DMS153 (cell line): ENCODE measurements around the gene MCF2L.
A peak's percentile ranks its signal among the peaks of the same experiment; 100 is the strongest.

Source experiments
- DNase-seq: peaks from one replicate; lab custom pipeline; 2025; lab: John Stamatoyannopoulos, UW

The MCF2L gene

DNA sequence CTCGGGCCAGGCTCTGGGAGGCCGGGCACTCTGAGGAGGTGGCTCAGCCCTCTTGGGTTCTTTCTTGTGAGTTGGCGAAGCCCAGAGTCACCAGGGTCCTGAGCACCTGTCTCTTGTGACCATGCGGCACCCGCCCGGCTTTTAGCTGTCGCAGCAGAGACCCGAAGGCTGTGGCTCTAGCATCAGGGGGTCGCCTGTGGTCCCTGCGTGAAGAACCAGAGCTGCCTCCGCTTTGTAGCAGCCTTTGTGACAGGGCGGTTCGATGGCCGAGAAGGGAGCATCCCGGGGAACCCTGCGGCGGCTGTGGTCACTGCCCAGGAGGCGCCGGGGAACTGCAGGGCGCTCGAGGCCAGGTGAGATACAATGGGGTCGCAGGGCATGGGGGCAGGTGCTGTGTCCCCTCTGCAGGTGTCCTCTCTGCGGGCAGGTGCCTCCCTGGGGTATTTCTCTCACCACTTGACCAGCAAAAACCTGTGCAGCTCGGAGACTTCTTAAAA, 10.4 kb downstream of the MCF2L start:
- no peak for DNase-seq

DNA sequence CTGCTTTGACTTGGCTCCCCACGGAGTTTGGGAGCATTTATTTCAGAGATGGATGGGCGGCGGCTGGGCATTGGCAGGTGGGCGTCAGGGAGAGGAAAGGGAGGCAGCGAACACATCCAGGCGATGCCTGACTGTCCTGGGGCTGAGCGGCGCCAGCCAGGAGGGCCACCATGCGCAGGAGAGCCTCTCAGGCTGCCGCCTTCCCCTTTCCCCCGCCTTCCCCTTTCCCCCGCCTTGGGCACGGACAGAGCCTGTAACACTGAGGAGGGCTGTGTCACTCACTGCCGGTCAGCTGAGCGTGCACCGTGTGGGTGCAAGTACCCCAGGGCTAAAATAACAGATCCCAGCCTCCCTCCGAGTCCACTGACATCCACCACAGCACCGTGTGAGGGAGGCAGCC, 11.4 kb downstream of the MCF2L start:
- no peak for DNase-seq

DNA sequence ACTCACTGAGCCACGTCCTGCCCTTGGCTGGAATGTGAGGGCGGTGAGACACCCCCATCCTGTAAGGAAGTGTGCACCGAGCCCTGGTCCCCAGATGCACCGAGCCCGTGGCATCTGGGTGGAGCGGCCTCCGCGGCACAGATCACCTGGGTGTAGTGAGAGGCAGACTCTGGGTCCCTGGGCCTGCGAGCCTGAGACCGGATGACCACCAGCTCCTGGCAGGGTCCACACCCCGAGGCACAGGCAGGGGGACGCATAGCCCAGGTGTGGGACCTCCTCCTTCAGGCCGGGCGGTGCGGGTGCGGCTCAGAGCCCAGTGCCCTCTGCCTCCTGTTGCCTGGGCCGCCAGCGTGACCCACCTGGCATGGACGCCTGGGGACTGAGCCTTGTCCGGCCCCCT, 12.4 kb downstream of the MCF2L start:
- no peak for DNase-seq

DNA sequence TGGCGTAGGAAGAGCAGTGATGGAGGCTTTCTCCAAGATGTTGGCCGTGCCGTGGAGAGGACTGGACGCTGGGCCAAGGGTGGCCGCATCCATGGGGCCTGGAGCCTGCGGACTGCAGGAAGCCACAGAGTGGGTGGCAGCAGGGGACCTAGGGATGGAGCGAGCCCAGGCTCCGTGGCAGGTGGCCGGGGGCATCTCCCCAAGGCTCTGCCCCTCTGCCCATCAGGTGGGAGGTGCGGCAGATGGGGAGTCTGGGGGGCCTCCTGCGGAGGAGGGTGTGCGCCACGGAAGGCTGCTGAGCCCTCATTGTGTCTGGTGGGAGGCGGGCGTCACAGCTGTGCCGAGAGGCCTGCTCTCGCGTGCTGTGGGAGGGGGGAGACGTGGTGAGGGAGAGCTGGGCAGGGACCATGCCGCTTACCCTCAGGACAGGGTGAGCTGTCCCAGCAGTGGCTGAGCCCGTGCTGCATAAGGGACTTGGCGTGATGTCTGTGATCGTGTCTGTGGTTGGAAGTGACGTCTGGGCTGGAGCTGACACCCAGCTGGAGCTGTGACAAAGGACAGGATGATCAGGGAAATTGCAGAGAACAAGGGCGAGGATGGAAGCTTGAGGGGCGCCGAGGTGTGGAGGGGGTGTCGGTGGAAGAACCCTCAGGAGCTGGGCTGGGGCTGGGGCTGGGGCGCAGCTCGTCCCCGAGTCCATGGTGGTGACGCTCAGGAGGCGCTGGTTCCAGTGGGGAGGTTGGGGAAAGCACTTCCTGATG, 13.4 kb downstream of the MCF2L start:
- no peak for DNase-seq

DNA sequence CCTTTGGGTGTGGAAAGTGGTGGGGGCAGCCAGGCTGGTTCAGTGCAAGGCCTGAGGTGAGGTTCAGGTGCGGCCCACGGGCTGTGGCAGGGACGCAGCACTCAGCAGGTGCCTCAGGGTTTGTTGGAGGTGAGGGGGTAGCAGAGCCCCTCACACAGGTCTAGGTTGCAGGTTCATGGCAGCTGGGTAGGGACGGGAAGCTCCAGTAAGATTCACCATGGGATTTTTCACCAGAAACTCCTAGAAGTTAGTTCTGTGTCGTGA, 14.0 kb downstream of the MCF2L start:
- DNase-seq: no peak

DNA sequence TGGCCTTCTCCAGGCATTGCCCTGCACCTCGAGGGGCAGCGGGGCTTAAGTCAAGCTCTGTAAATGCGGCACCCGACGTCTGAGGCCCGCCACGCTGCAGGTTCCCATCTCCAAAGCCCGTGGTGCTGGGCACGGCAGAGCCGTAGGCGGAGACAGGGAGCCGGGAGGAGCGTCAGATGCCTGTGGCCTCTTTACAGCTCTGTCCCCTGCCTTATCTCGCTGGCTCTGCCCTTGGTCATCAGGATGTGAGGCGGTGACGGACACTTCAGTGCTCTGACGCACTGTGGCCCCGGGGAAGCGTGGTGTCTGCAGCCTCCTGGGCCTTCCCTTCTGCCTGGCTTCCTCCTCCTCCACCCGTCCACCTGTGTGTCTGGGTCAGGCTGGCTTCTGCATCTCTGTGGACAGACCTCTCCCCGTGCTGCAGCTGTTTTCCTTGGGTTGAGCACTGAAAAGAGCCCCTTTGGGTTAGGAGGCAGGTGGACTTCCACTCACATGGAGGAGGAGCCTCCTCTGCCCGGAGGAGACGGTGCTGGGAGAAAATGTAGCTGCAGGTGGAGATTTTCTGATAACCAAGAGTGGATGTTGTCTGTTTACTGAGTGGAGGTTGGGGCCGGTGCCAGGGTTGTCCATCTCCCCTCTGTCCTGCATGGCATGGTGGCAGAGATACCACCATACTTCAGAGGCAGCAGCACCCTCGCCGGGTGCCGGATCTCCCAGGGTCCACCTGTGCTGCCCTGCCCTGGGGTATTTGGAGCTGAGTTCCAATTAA, 14.6 kb downstream of the MCF2L start:
- DNase-seq: no peak

DNA sequence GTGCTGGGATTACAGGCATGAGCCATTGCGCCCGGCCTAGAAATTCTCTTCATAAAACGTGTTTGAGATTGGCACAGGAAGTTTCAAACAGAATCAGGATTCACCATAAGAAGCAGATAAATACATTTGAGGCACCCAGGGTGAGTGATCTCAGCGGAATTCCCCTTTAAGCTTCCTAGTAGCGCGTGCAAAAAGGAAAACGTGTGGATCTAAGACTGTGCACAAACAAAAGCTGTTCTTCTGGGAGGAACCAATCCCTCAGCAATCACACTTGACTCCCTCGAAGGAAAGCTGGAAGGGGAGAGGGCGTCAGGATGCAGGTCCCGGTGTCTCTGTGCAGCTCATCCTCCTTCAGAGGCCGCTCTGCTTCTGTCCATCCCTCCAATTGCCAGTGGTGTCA, 15.5 kb downstream of the MCF2L start:
- DNase-seq: no peak

DNA sequence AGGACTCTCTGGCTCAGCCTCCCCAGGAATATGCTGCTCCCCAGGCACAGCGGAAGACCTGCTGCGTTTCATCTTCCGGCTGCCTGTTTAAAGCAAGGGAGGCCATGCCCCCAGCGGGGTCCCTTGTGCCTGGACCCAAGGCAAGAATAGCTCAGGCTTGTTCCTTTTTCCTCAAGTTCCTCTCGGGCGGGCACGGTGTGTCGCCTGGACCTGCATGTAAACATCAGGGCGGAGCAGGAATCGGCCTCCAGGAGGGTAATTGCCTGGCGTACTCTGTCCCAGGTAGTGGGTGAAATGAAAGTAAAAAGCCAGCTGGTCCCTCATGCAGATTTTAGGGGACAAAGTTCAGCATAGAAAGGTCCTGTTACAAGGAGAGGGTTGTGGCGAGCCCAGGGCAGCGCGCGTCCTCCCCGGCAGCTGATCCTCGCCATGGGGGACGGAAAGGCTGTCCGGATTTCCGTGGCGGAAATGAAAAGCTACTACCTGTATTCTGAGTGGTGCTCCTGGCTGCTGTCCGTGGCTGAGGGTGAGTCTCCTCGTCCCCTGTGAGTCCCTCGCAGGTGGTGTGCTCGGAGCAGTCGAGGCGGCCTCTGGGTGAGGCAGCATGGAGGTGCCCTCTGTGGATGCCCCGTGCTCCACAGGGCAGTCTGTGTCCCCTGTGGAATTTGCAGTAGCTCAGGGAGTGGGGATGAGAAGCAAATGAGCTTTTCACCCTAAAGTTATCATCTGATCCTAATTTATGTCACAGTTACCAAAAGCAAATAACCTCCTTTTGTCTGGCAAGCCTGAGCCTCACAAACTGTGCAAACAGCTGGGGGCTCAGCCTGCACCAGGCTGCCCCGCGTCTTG, 16.2 kb downstream of the MCF2L start:
- DNase-seq: peak; percentile 24

DNA sequence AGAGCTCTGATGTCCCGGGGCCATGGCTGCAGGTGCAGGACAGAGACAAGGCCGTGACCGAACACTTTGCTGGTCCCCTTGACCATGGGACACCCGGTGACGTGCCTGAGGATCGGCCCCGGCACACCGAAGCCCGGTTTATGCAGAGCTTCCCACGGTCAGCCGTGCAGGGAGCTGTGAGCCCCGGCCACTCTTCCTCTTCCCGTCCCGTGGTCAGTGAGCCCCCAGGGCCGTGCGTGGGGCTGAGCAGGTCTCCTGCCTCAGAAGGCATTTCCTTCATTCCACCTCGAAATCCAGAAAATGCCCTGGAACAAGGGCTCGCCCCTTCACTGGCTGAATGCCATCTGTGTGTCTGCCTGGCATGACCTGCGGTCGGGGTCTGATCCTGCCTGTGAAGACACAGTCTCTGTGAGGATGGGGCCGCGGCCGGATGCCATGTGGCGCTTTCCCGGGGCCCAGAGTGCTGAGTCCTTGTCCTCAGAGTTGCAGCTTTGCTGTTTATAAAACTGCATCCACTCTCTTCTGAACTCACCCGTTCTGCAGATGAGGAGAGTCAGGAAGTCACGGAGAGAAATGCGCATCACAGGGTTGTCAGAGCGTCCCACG, 16.9 kb downstream of the MCF2L start:
- DNase-seq: no peak

DNA sequence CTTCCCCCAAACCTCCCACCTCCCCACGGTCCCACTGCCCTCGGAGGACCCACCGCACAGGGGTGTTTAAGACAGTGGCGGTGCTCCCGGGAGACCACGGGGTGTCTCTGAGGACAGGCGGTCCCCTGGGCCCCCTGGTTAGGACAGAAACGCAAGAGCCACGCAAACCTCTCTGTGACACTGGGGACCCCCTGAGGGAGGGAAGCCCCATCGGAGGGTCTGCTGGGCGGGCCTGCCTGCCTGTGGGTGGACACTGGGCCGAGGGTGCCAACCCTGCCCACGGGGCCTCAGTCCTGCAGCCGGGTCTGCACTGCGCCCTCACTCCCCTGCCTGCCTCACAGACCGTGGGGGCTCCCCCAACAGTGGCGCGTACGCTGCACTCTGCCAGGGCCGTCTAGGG, 17.5 kb downstream of the MCF2L start:
- no peak for DNase-seq

DNA sequence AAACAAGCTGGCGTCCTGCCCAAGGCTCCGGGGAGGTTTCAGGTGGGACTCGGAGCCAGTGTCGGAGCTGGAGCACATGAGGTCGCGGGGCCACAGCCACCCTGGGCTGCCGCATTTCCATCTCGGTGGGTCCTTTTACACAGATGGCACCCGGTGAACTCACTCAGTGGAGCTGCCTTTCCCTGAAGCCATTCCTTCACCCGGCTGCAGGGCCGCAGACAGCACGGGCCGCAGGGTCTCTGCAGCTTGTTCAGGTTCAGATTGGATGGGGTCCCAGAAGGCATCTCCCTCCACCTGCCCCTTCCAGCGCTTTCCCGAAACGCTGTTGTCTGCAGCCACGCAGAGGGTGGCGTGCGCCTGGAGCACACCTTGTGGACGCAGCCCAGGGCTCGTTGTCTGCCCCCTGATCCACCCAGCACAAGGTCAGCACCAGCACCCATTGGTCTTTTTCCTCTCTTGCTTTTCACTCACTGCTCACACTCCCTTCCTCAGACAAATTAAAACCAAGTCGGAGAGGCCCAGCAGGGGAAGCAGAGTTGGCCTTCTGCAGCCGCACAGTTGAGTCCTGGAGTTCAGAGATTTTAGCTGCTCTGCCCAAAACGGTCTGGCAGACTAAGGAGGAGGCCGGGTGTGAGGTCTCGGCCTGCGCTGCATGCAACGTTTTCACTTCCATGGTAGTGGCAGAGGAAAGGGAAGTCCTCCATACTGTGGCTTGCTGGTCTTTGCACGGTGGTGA, 18.1 kb downstream of the MCF2L start:
- no peak for DNase-seq

DNA sequence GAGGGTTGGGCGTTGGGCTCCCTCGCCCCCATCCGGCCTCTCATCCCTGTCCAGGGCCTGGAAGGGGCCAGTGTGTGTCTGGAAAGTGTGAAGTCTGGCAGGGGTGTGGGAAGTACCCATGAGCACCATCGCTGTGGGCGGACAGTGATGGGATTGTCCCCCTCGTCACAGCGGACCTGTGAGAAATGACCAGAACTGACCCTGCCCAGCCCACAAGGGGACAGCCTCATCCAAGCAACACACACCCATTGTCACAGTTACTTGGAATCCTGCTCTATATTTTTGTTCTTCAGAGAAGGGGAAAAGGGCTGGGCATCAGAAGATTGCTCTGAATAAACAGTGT, 18.6 kb downstream of the MCF2L start:
- DNase-seq: no peak

DNA sequence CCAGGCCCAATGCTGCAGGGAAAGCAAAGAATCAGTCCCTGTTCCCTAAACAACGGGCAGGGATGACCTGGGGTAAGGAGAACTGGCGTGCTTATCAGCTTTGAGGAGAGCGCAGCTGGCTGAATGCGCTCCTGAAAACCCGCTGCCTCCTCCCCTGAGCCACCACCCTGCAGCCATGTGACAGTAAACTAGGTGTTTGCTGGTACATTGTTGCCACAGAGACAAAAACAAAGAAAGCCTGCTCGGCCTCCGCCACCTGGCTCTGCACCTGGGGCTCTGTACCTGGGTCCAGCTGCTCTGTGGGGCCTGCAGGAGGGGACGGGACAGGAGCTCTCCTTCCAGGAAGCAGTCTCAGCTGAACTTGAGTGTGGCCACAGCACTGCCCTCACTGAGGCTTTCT, 21.8 kb downstream of the MCF2L start:
- peak; percentile 98 for DNase-seq

DNA sequence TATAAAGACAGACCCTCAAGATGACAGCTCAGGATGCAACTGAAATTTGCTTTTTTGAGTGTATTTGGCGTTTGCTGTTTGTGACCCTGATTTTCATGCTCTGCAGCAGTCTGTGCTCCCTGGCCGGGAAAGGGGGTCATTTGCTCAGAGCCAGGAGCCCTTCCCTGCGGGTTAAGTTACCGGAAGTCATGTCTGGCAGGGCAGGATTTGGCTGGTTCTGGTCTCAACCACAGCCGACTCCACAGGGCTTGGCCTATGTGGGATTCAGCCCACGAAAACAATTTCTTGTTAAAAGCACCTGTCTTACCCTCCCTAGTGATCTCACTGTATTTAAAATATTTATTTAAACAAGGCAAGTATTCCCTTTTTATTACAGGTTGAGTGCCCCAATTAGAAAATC, 22.6 kb downstream of the MCF2L start:
- no peak for DNase-seq

DNA sequence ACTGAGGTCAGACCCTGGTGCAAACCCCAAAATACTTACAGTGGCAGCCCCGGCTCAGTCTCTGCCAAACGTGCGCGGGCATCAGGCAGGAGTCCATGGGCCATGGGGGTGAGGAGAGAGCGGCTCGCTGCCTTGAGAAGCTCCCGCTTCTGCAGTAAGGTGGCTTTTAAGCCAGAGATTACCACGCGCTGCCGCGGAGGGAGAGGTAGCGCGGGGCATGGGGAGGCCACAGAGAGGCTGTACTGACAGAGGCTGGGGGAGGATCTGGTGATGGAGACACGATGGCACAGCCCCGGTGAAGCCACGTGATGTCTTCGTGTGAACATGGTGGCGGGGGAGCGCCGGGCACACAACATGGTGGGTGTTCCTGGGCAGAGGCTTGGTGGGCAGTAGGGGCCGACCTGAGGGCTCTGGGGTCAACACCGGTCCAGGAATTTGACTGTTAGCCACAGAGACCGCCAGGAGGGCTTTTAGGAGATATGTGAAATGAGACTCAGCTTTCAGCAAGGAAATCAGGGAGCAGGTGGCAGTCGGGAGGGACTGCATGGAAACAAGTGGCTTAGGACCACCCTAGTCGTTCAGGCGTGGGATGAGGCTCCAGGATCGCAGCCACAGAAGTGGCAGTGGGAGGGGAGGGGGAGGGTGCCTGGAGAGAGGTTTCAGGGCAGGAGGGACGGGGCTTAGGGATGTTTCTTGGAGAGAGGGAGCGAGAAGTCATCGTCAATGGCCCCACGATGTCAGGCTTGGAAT, 24.1 kb downstream of the MCF2L start:
- no peak for DNase-seq

DNA sequence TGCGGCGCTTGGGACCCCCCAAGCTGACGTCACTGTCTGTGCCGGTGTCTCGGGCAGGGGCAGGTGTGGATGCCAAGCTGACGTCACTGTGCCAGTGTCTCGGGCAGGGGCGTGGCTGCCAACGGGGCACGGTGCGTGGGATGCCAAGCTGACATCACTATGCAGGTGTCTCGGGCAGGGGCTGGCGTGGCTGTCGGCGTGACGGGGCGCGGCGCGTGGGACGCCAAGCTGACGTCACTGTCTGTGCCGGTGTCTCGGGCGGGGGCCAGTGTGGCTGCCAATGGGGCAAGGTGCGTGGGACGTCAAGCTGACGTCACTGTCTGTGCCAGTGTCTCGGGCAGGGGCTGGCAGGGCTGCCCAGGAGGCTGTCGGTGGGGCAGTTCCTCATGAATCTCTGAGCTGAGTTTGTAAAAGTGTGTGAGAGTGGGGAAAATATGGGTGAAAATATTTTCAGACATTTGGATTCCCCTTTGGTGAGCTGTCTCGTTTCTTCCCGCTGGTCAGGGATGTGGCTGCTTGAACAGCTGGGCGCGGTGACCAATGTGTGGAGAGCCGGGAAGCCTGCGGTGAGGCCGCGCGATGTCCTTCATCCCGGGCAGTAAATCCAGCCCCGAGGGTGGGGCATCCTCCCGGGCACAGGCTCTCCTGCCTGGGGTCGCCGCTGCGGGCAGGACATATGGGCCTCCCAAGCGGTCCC, 25.2 kb downstream of the MCF2L start:
- DNase-seq: no peak

DNA sequence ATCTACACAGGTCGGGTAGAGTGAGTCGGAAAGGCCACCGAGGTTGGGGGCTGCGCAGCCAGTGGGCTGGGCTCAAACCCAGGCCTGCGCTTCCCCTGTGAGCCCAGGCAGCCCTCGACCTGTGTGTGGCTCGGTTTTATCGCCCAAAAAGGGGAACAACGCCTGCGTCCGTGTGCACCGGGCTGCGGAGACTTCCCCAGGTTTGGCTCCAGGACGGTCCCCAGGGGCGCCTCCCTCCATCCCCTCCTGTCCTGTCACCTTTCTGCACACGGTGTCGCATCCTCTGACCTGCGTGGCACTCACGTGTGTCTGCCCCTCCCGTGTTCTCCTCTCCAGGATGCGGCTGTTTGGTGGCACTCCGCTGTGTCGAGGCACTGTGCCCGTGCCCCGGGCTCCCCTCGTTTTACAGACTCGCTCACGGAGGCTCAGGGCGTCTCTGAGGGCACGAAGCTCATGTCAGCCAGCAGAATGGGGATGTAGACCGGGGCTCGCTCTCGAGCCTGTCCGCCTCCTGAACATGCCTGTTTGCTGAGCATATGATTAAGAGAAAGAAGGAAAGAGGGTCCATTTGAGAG, 25.9 kb downstream of the MCF2L start:
- DNase-seq: no peak

DNA sequence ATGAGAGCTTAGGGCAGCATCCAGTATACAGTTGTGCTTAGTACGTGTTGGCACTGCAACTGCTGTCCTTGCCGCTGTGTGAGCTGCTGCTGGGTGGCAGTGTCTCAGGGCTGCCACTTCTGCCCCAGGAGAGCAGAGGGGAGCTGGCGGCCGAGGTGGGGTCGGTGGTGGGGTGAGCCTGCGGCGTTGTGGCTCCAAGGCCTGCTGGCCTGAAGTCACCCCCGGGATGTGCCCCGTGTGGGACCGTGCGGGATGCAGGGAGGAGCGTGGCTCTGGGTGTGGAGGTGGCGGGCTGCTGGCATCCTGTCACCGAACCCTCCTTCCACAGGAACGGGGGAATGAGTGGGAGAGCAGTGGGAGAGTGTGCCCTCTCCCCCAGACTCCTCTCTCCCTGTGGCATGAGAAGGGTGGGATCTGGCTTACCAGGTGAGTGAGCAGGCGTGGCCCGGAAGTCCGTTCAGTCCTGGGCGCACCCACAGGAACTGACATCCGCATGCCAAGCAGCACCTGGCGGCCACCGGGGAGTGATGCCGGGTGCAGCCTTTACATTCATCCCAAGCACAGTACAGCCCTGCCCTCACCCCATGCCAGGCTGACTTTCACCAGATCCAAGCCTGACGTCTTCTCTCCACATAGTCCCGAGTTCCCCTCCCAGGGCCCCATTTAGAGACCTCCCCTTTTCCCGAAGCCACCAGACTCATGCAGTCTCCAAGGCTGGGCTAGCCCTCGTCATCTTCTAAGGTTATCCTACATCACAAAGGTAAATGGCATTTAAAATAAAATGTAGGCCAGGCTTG, 26.6 kb downstream of the MCF2L start:
- DNase-seq: peak; percentile 82

DNA sequence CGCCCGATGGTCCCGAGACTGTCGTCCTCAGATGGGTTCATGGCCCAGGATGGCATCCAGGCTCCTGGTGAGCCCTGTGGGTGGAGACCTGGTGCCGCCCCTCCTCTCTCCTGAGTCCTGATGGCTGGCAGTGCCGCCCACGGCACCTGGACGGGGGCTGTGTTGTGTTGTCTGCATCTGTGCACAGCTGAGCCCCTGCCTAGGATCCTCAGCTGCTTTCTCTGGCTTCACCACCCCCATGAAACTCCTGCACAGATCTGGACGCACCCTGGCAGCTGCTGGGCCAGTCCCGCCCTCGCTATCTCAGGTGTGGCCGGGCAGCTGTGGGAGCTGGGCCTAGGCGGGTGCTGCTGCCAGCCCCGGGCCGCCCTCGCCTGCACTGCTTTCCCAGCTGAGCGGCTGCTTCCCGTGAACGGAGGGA, 27.7 kb downstream of the MCF2L start:
- DNase-seq: no peak
